EL (cell line): ENCODE measurements around the gene GNB1L.

ENCODE experiments used
- DNase-seq: peaks from one replicate; pipeline ENCODE4 v3.0.0-alpha.2; 2016

Gene GNB1L

DNA sequence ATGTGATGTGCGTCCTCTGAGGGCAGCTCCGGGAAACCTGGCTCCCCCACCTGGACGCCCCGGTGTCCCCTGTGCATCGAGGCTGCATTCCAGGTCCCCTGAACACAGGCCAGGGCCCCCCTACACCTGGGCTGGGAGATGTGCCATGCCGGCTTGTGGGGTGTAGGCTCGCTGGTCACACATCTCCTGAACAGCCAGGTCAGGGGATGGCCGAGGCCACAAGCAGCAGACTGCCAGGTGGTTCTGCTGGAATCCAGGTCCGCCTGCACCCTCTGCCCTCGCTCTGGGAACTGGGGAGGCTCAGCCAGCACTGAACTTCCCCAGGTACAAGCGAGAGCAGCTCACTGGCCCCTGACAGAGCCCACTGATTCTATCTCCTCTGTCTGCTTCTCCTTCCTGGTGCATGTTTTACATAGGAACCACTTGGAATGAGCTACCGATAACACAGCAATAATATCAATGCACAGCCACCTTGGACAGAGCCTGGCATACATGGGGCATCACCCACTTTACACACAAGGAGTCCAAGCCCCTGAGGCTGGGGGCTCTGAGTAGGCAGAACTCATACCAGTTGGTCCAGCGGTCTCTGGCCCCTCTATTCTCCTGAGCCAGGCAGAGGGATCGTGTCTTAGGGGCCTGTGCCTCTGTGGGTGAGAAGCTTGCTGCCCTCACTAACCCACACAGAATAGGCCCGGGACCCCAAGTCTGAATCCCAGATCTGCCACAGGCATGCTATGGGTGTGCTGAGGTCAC lies 47.3 kb downstream of the GNB1L start:
- DNase-seq, result no peak

DNA sequence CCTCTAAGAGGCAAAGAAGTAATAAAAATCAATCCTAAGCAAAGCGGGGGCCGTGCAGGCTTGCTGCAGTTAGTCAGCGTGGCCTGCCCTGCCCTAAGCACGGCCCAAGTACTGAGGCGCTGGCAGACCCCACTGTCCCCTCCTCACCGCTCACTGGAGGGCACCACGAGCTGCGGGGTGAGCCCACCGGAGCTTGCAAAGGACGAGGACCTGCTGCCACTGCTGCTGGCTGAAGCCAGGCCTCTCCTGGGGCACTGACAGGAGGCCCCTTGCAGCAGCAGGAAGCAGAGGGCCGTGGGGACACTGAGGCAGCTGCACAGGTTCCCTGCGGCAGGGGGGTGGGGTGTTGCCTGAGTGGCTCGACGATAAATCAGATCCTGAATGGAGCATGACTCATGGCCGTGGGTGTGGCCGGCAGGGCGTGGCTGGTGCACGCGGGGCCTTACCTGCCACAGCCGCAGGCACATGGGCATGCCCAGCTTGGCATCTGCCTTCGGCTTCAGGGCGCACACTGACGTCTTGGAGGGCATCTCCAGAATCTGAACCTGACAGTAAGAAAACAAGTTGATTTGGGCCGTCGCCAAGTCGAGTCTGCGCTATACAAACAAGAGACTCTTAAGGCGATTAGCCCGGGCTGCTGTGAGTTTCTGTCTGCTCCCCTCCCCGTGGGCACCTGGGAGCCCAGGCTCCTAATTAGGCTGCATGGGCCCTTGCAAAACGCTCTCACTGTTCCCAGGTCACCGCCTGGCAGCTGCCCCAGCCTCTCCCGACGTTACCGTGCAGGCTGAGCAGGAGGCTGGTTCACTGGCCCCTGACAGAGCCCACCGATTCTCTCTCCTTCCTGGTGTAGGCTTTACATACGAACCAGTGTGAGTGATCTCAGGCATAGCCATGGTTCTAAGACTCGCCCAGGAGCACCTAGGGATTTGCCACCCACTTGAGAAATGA lies 48.2 kb downstream of the GNB1L start:
- DNase-seq, result no peak

GRCh38 chr22:19805821-19806212 lies 48.9 kb downstream of the GNB1L start:
- peak; percentile 54 for DNase-seq

GRCh38 chr22:19803736-19804267 lies 50.9 kb downstream of the GNB1L start:
- DNase-seq, result no peak

- no peak for DNase-seq
Observed at GRCh38 chr22:19802894-19803735, 51.6 kb downstream of the GNB1L start.

DNA sequence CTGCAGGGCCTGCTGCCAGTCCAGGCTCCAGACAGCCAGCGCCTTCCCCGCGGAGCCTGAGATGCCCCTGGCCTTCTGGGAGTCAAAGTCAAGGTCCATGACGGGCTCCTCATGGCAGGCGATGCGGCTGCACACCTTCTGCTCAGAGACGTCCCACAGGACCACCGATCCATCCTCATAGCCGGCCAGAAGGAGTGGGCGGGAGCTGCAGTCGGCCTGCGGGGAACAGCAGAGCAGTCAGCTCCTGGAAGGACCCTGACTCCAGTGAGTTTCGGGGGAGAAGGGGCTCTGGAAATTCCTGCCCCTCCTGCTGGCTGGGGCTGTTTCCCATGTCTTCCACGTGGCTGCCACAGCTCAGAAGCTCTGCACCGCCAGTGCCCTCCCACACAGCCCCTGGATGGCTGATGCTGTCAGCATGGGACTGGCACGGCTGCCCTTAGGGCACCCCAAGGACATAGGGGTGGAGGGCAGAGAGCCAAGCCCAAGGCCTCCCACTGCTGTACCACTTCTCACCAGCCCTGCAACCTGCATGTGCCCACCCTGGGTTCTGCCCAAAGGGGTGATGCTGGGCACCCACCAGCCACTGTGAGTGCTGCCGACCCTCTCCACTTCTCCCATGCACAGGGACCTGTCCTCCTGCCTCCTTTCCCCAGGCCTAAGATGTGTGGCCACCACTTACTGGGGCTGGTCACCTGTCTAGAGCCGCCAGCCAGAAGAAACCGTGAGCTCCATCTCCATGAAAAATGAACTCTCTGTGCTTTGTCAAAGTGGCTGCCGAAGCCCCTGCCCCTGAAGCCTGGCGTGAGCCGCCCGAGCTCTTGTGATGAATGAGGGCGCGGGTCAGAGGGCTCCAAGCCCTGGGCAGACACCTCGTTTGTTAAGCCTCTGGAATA lies 52.4 kb downstream of the GNB1L start:
- DNase-seq, result no peak

DNA sequence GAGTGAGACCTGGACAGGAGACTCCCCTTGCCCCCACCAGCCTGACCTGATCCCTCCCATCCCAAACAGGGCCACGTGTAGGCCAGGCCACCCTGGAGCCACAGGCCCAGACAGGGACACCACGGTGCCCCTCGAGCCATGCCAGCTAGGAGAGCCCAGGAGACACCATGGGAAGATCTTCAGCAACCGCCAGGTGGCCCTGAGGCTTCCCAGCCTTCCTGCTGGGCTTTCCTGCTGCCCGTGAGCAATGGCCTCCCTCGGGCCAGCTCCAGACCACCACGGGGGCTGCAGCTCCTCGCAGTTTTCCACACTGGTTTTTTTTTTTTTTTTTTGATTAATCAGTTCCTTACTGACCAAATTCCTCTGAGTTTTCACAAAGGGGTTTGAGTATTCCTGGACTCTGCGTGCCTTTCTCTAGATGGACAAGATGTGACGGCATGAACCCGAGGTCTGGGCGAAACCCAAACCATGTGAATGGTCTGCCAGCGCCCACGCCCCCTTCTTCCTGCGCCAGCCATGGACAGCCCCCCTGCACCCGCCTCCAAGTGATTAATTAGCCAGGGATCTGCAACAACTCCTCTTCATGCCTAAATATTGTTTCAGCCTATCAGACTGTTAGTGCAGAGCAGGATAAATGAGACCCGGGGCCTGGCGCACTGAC lies 53.2 kb downstream of the GNB1L start:
- no peak for DNase-seq

DNA sequence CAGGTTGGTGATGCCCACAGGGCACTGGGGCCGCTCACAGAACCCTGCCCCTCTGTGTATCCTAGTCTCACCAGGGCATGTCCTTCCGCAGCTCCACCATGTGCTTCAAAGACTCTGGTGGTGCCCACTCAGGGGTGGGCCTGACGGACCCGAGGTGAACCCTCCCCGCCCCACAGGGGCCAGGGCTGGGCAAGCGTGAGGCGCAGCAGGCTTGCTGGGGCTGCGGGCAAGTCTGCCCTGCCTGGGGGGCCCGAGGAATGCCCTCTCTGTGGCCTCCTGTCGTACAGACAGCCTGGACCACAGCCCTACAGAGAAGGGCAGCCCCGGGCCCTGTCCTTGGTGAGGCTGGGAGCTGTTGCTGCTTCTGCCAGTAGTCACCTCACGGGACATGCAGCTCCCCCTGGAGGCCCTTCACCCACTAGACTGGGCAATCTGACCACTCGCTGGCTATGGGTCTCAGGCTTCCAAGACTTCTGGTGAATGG lies 53.9 kb downstream of the GNB1L start:
- DNase-seq, result peak; percentile 49

DNA sequence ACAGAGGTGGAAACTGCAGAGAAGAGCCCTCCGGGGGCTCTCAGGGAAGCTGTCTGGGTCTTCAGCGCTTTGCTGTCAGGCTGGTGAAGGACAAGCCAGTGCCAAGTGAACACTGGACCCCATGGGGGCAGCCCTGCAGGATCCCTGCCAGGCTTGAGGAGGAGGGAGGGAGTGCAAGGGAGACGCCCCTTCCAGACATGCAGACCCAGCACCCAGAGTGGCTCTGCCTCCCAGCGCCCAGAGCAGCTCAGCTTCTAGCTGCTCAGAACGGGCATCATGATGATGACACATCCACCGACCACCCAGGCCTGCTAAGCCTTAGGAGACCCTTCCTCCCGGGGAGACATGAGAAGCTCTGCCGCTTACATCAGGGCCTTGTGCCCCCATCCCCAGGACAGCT lies 54.4 kb downstream of the GNB1L start:
- DNase-seq, result no peak

- peak; percentile 99 for DNase-seq
Observed at GRCh38 chr22:19799322-19800190, 55.1 kb downstream of the GNB1L start.

DNA sequence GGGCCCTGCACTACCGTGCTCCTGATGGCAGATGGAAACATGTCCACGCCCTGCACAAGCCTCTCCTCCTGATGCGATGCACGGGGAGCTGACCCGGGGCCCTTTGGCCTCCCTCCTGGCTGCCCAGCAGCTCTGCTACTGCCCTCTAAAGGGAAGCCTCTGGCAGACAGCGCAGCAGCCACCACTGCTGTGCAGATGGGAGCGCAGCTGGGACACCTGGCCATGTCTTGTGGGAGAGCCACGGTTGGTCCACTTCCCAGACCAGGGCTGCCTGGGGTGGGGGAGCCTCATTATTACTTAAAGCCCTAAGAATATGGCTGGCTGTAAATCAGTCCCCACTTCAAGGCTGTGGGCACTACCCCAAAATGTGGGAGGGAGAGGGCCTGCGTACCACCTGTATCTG lies 55.8 kb downstream of the GNB1L start:
- DNase-seq, result no peak

DNA sequence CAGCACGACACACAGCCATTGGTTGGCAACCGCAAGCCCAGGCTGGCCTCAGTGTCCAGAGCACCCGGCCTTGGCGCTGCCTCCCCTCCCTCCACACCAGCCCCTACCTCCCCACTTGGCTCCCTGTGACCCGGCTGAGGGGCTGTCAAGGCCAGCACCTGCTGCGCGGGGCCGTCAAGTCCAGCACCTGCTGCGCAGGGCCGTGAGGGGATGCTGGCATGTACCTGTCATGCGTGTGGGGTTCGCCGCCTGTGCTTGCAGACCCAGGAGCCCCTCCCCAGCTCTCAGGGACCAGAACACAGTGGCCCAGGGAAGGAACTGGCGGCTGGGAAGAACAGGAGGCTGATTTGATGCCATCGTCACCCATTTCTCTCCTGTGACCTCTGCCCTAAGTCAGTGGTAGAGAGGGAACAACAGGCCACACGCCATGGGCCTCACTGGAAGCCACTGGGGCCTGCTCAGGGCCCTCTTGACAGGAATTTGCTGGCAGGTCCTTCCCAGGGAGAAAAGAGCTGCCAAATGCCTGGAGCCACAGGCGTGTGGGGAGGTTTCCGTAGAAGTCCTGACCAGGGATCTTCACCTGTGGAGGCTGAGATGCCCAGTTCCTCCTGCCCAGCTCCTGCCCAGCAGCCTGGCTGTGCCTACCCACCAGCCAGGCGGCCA lies 56.5 kb downstream of the GNB1L start:
- DNase-seq, result no peak

DNA sequence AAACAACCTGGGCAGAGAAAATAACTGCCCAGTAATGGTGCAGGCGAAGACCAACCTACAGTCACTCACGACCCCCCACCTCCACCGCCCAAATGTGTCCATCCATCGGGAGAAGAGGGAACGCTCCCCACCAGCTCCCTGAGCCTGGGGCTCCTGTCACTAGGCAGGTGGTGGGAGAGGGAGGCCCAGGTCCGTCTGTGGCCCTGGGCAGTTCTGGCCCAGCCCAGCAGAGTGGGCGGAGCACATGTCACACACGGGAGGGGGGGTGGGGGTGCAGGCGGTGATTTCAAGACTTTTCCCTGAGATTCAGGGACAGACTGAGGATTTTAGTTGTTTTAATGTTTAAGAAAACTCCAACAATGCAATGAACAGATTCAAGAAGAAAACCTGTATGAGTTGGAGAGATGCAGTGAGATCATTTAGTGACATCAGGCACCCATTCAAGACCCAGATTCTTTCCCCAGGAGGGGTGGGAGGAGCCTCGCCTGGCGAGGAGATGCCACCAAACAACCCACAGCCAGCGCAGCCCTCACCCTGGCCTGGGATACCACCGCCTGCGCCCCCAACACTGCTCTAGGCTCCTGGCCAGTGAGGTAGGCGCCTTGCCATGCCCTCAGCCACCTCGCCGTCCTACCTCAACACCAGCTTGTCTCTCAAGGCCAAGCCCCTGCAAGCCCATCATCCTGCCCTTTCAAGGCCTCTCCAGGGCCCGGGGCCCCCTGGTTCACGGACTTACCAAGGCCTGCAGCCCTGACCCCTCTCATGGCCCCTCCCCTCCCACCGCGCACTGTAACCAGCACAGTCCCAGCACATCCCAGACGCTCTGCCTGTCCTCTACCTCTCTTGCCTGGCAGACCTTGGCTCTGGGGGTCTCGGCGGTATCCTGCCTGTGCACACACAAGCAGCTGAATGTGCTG lies 57.3 kb downstream of the GNB1L start:
- DNase-seq, result no peak

GRCh38 chr22:19796160-19796559 lies 58.5 kb downstream of the GNB1L start:
- DNase-seq, result no peak

GRCh38 chr22:19795617-19796008 lies 59.1 kb downstream of the GNB1L start:
- DNase-seq, result peak; percentile 33

- no peak for DNase-seq
Observed at GRCh38 chr22:19793661-19794310, 60.9 kb downstream of the GNB1L start.

GRCh38 chr22:19793161-19793560 lies 61.5 kb downstream of the GNB1L start:
- DNase-seq, result no peak
